Measurements from ENCODE around the gene GPR179.

GPR179 gene

DNA sequence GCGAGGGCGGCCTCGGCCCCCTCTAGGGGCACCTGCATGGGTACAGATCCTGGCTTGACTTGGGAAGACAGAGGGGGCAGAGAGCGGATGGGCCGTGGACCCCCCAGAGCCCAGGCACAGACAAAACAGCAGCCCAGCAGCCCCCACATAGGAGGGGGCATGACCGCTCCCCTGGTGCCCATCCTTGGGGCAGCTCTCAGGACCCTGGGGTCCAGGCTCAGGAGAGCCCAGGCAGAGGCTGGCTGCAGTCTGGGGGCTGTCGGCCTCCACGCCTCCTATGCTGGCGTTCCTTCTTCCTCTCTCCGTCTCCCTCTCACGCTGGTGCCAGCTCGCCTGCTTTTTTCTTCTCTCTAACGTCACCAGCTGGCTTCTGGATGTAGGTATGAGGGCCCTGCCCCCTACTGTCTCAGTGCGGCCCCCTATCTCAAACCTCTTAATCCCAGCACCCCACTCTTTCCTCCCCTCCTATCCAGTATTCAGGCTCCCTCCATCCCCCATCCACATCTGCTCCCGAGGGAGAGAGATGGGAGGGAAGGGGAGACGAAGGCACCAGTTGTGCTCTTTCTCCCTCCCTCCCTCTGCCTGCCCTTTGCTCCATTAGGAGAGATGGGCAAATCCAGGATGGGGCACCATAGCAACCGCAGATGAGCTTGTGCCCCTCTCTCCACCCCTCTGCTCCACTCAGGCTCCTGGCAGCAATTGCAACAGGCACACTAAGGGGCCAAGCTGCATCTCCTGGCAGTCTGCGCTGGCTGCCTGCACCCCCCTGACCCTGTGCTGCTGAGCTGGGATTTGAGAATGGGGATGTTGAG lies at the start of gene GPR179:
TSS of gene GPR179 (minus strand) at position 349 of the 812 bp plus-strand sequence. CDS start at position 182, 167 bp downstream.
- DNase-seq (ENCODE audit: low read depth, low spot score) = no peak

DNA sequence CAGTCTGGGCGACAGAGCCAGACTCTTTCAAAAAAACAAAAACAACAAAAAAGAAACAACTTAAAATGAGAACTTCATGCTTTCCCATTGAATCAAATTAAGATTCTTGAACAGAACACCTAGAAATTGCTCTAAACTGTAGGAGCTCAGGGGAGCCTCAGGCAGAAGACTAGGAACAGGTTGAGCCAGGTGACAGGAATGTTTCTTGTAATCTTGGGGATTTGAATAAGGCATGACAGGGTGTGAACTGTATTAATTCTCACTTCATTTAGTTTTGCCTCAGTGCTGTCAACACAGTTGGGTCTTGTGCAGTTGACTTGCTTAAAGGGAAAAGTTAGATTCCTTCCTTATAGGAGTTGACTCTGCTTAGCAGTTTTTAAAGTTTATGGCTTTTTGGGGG lies 35.7 kb upstream of the GPR179 start:
- DNase-seq (ENCODE audit: low read depth, low spot score) = no peak

GRCh38 chr17:38369124-38369886 lies 25.5 kb upstream of the GPR179 start:
- DNase-seq (ENCODE audit: low read depth, low spot score) = no peak

DNA sequence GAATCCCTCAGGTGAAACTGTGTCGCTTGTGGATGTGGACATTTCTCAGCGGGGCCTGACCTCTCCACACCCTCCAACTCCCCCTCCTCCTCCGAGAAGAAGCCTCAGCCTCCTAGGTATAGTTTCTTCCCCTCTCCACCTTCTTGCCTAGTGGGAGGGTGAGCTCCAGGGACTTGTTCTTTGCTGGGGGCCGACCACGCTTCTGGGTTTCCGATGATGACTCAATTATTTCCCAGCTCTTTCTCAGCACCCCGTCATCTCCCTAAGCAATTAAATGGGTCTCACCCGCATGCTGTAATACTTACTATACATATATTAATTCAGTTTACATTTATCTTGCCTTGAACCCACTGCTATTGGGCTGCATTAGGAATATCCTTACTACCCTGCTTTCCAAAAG lies 21.0 kb upstream of the GPR179 start:
- DNase-seq (ENCODE audit: low read depth, low spot score) = no peak

- no peak for DNase-seq (ENCODE audit: low read depth, low spot score)
Observed at GRCh38 chr17:38363016-38363415, 19.3 kb upstream of the GPR179 start.

DNA sequence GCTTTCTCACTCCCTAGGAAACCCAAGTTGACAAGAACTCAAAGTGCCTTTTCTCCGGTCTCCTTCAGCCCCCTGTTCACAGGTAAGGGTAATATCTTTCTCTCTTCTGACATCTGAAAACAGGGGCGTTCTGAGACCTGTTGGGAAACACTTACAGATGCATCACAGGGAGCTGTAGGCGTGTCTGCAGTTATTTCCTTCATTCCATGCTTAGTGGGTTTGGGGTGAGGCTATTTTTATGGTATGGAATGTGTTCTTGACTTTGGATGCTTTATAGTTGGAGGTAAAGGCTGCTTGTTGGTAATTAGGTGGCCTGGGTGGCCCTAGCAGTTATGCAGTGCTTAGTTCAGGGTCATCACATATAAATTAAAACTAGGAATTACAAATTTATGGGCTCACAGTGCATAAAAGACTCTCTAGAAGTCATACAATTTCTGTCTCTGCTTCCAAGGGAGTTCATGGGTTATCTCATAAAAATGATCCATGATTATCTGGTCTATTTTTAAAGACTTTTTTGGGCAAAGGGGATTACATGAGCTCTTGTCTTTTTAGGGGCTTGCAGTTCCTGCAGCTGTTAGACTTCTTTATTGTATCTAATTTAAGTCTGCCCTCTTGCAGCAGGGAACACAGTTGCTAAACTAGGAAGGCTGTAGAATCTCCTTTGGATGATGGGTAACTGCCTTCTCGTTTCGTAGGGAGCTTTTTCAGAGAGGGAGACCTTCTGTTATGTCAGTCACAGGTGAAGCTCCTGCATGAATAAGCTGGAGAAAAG lies 18.1 kb upstream of the GPR179 start:
- no peak for DNase-seq (ENCODE audit: low read depth, low spot score)

DNA sequence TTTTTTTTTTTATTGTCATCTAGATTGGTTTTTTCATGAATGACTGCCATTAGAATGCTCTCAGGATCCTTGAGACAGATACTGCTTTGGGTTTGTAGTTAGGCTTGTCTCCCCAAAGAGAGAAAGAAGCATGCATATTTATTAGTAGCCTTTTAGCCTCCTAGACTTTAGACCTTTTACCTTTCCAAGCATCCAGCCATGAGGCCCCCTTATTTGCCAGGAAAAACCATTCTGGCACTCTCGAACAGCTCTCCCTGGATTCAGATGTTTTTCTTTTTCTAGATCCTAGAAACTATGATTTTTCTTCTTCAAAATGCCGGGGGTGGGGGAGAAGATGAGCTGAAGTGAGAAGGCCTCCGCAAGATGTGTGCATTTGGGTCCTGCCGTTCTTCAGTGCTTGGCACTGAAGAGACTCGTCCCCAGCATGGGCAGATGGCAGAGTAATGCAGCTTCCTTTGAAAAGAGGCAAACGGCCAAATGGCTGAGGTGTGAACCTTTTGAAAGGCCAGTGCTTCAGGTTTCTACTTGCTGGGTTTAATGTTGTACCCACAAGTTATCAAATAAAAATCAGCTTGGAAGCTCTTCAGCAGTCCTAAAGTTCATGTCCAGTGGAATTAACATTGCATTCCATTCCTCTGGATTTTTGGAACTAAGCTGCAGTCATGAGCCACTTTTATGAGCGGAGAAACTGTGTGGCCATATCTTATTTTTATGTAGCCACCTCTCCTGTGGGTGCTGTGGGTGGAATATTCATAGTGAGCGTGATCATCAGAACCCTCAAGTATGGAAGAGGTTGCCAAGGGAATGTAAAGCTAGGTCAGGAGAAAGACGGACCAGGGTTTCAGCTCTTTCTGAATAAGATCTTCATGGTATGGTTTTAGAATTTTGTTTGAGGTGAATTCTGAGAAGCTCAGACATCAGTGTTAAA lies 15.1 kb upstream of the GPR179 start:
- no peak for DNase-seq (ENCODE audit: low read depth, low spot score)

DNA sequence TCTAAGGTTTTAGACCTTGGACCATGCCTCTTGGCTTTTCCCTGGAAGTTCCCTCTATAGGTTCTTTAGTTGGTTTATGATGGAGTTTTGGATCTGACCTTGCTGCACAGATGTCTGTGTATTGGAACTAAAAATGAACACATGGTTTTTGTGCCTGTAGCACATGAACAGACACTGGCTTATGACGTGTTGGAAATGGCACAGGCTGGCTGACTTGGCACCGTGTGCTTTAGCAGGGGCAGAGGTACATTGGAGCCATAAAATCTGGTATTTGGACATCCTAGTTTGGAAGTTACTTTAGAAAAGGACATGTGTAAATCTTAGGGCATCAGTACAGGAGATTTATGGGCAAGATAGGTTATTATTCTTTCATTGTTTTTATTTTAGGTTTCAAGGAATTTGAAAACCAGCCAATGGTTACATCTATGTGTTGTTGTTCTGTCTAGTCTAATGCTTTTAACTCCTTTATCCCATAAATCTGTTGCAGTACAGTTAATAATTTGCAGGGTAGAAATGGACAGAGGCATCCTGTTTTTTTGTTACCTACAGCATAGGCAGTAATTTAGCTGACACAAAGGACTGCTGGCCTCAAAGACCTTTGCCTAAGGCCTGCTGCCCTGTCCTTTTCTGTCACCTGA lies 13.8 kb upstream of the GPR179 start:
- DNase-seq (ENCODE audit: low read depth, low spot score) = no peak

- DNase-seq (ENCODE audit: low read depth, low spot score) = no peak
Observed at GRCh38 chr17:38355251-38355650, 11.5 kb upstream of the GPR179 start.

GRCh38 chr17:38354466-38354865 lies 10.7 kb upstream of the GPR179 start:
- no peak for DNase-seq (ENCODE audit: low read depth, low spot score)

DNA sequence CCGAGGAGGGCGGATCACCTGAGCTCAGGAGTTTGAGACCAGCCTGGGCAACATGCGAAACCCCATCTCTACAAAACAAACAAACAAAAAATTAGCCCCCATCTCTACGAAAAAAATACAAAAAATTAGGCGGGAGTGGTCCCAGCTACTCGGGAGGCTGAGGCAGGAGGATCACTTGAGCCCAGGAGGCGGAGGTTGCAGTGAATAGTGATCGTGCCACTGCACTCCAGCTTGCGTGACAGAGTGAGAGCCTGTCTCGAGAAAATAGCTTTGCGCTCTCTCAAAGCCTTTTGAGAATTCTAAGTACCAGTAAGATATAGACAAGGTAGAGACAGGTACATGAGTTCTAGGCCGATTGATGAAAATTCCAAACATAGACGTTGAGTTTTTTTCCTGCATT lies 9.9 kb upstream of the GPR179 start:
- DNase-seq (ENCODE audit: low read depth, low spot score) = no peak

DNA sequence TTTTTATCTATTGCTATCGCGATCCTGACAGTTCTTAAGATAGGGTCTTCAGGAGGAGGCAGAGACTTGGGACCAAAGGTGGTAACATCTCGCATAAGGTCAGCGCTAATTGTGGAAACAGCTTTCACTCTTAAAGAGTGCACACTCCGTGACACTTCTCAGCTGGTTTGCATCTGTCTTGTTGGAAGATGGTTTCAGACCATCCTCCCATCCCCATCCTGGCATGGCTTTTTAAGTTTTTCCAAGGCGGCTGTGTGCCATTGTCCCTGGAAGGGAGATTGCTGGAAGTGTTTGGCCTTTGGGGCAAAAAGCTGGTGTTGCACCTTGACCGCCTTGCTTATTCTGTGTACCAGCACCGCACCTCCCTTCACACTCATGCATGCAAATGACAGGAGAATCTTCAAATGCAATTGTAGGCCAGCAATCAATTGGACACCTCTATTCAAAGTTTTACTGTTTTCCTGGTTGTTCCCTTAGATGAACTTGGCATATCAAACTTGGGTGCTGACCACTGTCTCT lies 9.4 kb upstream of the GPR179 start:
- no peak for DNase-seq (ENCODE audit: low read depth, low spot score)

GRCh38 chr17:38352245-38353085 lies 8.7 kb upstream of the GPR179 start:
- DNase-seq (ENCODE audit: low read depth, low spot score) = no peak

DNA sequence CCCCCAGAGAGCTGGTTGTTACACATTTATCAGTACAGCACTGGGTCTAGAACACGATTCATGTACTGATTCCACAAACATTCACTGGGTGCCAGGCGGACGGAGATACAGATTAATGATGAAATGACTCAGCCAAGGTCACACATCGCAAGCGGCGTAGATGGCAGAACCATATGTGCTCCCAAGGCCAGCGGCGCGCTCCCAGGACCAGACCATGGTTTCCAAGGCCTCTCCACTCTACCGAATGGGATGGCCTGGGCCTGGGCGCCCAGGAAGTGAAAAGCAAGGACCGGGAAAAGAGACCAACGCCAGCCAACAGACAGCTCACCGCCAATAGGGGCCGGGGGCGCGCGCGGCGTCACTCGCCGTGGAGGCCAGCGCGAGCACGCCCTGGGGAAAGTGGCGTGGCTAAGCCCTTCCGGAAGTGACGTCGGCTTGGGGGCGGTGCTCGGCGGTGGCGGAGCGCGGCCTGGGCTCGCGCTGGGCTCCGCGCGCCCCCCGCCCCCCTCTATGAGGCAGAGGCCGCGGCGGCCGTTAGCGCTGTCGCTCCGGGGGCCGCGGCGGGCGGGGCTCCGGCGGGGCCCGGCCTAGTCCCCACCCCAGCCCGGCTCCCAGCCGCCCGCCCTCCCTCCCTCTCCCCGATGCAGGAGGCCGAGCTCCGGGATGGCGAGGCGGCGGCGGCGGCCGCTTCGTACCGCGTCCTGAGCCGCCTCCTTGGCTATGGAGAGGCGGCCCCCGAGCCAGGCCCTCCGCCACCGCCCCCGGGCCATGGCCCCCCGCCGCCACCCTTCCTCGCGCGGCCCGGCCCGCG lies 7.9 kb upstream of the GPR179 start, which contains the start of gene SOCS7:
TSS of gene SOCS7 (plus strand) at position 433 of the 811 bp plus-strand sequence. CDS start at position 642, 209 bp downstream.
- DNase-seq (ENCODE audit: low read depth, low spot score) = peak; percentile 83

- no peak for DNase-seq (ENCODE audit: low read depth, low spot score)
Observed at GRCh38 chr17:38350035-38350434, 6.3 kb upstream of the GPR179 start.

GRCh38 chr17:38349097-38349730 lies 5.5 kb upstream of the GPR179 start:
- DNase-seq (ENCODE audit: low read depth, low spot score) = peak; percentile 62

DNA sequence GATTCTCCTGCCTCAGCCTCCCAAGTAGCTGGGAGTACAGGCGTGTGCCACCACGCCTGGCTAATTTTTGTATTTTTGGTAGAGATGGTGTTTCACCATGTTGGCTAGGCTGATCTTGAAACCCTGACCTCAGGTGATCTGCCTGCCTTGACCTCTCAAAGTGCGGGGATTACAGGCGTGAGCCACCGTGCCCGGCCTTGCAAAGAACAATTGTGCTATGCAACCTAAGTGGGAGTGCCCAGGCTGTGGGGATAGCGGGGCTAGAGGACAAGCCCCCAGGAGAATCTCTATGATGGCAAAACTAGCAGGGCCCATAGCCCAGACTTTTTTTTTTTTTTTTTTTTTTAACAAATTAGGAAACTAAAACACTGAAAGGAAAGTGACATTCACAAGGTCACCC lies 2.0 kb upstream of the GPR179 start:
- no peak for DNase-seq (ENCODE audit: low read depth, low spot score)

DNA sequence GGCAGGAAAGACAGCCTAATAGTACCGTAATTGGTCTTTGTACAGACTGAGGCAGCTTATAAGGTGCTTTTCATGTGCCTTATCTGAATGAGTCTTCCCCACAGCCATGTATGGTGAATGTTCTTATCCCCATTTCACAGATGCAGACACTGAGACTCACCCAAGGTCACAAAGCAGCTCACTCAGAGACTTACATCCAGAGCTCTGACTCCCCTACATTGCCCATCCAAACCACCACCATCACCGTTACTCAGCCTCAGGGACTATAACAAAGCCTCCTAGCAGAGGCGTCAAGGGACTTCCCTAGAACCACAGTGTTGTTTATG lies 627 bp upstream of the GPR179 start:
- no peak for DNase-seq (ENCODE audit: low read depth, low spot score)

Data from activated CD4-positive, CD25-positive, alpha-beta regulatory T cell treated with anti-CD3 and anti-CD28 coated beads, Interleukin-2, amount 50 U/mL, for 16 hours (primary cell).